Kidney epithelial cell (primary cell): Measurements from ENCODE around the gene INTS14. TPM values are rescaled to one million over a fixed set of nuclear protein-coding genes. Genes with fewer than 3 reads are reported as not detected.

ENCODE experiments used
- DNase-seq: peaks from one replicate; pipeline ENCODE4 v3.0.0-alpha.2; 2010; ENCODE audit warnings: low read depth
- H3K27me3 ChIP-seq: 2 replicates; pipeline ENCODE4 v1.6.0; 2011; ENCODE audit warnings: low read length; ENCODE audit not compliant: control insufficient read depth, insufficient read depth
- H3K36me3 ChIP-seq: 2 replicates; pipeline ENCODE4 v1.5.1; 2011; ENCODE audit warnings: low read length; ENCODE audit not compliant: control insufficient read depth, insufficient read depth
- H3K4me3 ChIP-seq: 2 replicates; pipeline ENCODE4 v1.5.1; 2011; ENCODE audit warnings: low read depth, mild to moderate bottlenecking, control low read depth, low read length
- CTCF ChIP-seq: IDR thresholded peaks from 2 replicates; pipeline ENCODE4 v1.5.1; 2011; ENCODE audit warnings: mild to moderate bottlenecking, moderate library complexity, low read length, control low read depth, inconsistent platforms; ENCODE audit not compliant: insufficient read depth, poor library complexity, severe bottlenecking
- total RNA-seq: library from RNA; depleted of rRNA; stranded (reverse); fragments of >200 nt; gene quantifications from 2 replicates; pipeline ENCODE4 v1.2.3, GENCODE V29; 2015

Gene INTS14
- total RNA-seq, 1 donor from 2014 or later = 49.3 TPM

GRCh38 chr15:65580287-65580686 is 30.6 kb downstream of the INTS14 start:
- no peak for DNase-seq
- no peak for TF ChIP-seq CTCF
- Histone ChIP-seq H3K36me3 (peaks cover 1% of the 10 kb centered on the region), H3K4me3 (no peak overlapping the region), H3K27me3 (no peaks in the 10 kb centered on the region)

- no peaks in the 10 kb centered on the region for H3K27me3 ChIP-seq
- H3K4me3 ChIP-seq = no peak overlapping the region
- no peak for DNase-seq
- H3K36me3 ChIP-seq = peaks cover 1% of the 10 kb centered on the region
- TF ChIP-seq CTCF = no peak
Observed at GRCh38 chr15:65579762-65580161, 31.2 kb downstream of the INTS14 start.

- no peak for TF ChIP-seq CTCF
- no peak for DNase-seq
- Histone ChIP-seq H3K4me3 (no peak overlapping the region), H3K27me3 (no peaks in the 10 kb centered on the region), H3K36me3 (peaks cover 1% of the 10 kb centered on the region)
Observed at GRCh38 chr15:65578904-65579728, 31.8 kb downstream of the INTS14 start.

- TF ChIP-seq CTCF = no peak
- Histone ChIP-seq H3K36me3 (peaks cover 2% of the 10 kb centered on the region), H3K27me3 (no peaks in the 10 kb centered on the region), H3K4me3 (no peak overlapping the region)
- no peak for DNase-seq
Observed at GRCh38 chr15:65577129-65577996, 33.6 kb downstream of the INTS14 start.

GRCh38 chr15:65576664-65577063 is 34.3 kb downstream of the INTS14 start:
- H3K4me3 ChIP-seq = no peak overlapping the region
- H3K36me3 ChIP-seq = peaks cover 2% of the 10 kb centered on the region
- peak; percentile 29 for DNase-seq
- no peak for TF ChIP-seq CTCF
- H3K27me3 ChIP-seq = no peaks in the 10 kb centered on the region
